DOHH2 (cell line): ENCODE data around the gene NUDT6.

Experiments used
- CTCF ChIP-seq: fragments of 200-600 bp; sonication (generic); IDR thresholded peaks from one replicate; pipeline ENCODE4 v1.5.1; 2014; ENCODE audit warnings: antibody characterized with exemption, mild to moderate bottlenecking, low read depth, low read length; ENCODE audit not compliant: poor library complexity, severe bottlenecking
- EZH2phosphoT487 ChIP-seq: fragments of 200-600 bp; sonication (generic); IDR thresholded peaks from 2 replicates; pipeline ENCODE4 v1.6.1; 2017; ENCODE audit warnings: borderline replicate concordance, mild to moderate bottlenecking, antibody characterized with exemption, low read length, moderate library complexity, mixed read lengths

GRCh38 chr4:122958505-122958904 is 36.1 kb upstream of the NUDT6 start:
- TF ChIP-seq CTCF (no peak), EZH2phosphoT487 (no peak)
